Skeletal muscle cell (primary cell): ENCODE data around the gene ZNF785.
"Not testable (repeated sequence)": the region's sequence is repeated elsewhere in the genome, so short reads cannot be mapped to it uniquely, and the experiment has no call there.

Source experiments
- DNase-seq: peaks from one replicate; pipeline ENCODE4 v3.0.0-alpha.2; 2010; ENCODE audit warnings: low read depth
- H3K4me3 ChIP-seq: 2 replicates; pipeline ENCODE4 v1.5.1; 2011; ENCODE audit warnings: low read depth, mild to moderate bottlenecking, control low read depth, low read length, moderate library complexity

Gene ZNF785

DNA sequence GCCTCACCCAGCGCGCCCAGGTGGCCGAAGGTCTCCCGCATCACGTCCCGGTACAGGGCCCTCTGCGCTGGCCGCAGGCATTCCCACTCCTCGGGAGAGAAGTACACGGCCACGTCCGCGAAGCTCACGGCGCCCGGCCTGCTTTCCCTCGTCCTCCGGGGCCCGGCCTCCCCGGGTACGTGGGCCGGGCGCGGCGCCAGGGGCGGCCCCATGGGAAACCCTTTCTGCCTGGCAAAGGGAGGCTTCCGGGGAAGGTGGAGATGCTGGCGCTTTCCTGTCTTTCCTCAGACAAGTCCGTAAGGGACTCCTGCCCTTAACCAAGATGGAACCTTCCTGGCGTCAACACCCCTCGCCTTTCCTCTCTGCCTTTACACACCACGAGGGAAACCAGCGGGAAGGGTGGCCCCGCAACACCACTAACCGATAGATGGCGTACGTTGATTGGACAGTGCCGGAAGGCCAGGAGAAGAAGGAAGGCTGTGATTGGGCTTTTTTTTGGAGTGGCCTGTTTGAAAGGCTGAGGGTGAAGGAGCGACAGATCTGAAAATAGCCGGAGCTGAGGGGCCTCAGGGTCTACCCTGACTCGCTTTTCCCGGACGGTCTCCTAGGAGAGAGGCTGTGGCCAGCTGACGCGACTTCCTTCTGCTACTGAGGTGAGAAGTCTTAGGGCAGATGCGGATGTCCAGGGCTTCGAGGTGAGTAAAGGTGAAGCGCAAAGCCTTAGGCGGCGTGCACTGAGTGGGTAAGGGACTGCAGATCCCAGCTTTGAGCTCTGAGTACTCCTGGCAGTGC is at the start of gene ZNF785:
Gene ZNF785, minus strand, starts transcription at position 298 of the 792 bp plus-strand sequence. Its CDS starts 86 bp downstream, at position 212.
- DNase-seq = peak; percentile 96
- peak within 1 kb of the TSS; percentile 69 for H3K4me3 ChIP-seq

DNA sequence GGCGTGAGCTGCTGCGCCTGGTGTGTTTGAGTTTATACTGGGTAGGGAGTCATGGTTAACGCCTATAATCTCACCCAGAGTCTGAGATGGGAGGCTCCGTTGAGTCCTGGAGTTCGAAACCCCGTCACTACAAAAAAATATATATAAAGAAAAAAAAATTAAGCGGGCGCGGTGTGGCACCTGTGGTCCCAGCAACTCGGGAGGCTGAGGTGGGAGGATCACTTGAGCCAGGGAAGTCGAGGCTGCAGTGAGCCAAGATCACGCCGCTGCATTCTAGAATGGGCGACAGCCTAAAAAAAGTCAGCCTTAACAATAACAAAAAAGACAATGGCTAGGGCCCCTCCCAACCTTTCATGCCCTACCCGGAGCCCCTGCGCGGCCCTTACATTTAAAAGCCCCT is 48.0 kb upstream of the ZNF785 start:
- DNase-seq = no peak
- peak overlapping the region; percentile 76 for H3K4me3 ChIP-seq

DNA sequence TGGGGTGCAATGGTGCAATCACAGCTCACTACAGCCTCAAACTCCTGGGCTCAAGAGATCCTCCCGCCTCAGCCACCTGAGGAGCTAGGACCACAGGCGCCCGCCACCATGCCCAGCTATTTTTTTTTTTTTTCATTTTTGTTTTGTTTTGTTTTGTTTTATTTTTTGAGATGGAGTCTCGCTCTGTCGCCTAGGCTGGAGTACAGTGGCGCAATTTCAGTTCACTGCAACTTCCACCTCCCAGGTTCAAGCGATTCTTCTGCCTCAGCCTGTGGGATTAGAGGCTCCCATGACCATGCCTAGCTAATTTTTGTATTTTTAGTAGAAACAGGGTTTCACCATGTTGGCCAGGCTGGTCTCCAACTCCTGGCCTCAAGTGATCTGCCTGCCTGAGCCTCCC is 47.0 kb upstream of the ZNF785 start:
- DNase-seq, H3K4me3 ChIP-seq: not testable (repeated sequence)

DNA sequence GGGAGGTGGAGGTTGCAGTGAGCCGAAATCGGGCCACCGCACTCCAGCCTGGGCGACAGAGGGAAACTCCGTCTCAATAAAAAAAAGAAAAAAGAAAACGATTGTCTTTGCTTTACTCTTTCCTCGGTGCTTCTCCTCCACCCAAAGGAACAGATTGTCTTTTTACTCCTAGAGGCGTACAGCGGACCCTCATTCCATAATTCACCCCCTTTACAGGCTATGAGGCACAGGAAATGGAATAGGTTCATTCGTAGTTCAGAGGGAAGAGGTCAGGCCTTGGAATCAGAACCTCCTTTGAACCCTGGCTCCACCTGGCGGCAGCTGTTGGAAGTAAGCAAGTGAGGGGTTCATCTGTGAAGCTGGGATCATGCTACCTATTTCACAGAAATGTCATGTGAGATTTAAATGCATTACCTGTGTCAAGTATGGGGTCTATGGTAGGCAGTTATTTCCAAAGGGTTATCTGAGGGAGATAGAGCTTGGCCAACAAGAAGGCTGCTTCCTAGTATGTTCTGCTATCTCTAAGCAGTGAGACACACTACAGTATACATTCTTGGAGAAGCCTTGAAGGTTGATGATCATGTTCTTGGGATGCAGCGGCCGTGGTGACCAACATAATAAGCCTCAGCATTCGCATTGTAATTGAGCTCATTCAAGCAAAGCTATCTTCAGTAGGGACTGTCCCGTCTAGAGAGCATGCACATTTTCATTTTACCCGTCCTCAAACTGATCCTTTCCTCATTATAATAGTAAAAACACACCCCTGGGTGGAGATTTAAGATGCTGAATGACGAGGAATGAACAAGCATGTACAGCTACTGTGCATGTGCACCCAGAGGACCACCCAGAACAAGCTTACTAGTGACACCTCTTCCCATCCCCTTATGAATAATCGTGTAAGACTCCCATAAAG is 43.4 kb upstream of the ZNF785 start:
- no peak for DNase-seq
- H3K4me3 ChIP-seq = no peak overlapping the region

DNA sequence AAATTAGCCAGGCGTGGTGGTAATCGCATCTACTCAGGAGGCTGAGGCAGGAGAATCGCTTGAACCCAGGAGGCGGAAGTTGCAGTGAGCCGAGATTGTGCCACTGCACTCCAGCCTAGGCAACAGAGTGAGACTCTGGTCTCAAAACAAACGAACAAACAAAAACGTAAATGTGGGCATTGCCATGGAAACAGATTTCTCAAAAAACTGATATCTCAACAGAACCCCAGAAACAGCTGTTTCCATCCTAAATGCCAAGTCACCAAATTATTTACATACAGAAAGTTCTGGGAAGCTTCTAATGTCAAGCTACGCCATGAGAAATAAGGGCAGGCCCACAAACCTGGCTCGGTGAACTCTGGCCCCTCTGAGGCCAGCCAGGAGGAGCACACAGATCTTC is 40.7 kb upstream of the ZNF785 start:
- H3K4me3 ChIP-seq = no peak overlapping the region
- DNase-seq = no peak

DNA sequence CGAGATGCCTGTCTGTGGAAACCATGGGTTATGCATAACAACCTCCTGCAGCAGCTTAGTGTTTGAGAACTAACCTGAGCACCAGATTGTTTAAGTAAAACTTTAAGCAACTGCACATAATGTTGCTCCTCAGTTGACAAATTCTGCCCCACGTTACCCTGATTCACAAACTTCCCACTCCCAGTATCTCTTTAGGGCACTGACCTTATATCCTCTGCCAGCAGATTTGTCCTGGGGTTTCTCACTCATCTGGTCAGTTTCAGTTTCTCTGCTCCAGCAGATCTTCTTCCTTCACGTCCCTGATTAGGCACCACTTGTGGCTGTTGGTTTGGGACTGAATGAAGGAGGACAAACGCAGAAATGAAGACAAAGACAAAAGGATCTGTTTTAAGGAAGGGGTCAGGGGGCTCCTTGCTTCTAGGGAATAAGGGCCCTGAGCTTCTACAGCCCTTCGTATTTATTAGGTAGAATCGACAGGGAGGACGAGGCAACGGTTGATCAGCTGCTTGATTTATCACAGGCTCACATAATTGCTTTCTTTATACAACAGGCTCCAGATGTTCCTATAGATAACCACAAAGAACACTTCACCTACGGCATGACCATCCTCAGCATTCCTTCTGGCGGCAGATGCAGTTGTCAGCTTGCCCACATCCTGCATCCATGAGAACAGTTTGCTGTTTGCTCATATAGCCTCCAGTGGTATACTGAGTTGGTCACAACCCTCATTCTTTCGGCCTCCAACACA is 38.2 kb upstream of the ZNF785 start:
- H3K4me3 ChIP-seq = no peak overlapping the region
- DNase-seq = no peak

DNA sequence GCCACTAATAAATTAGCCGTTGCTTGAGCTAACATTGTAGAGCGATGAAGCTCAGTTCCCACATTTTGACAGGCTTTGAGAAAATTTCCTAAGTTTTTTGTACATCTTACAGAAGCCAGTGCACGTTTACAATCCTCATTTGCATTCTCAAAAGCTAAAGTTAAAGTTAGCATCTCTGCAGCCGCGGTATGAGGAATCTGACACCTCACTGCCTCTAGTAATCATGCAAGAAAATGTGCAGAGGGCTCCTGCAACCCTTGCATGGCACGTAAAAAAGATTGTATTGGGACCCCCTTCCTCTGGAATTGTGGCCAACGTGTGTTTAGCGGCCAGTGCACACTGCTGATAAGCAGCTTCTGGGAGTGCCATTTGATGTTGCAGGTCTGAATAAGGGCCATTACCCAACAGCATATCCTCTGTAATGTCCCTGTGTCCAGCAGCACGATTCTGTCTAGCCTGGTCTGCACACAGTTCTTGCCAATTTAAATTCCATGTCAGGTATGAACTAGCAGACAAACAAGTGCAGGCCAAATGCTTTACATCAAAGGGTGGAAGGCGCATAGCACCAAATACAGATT is 37.0 kb upstream of the ZNF785 start:
- H3K4me3 ChIP-seq = no peak overlapping the region
- no peak for DNase-seq

DNA sequence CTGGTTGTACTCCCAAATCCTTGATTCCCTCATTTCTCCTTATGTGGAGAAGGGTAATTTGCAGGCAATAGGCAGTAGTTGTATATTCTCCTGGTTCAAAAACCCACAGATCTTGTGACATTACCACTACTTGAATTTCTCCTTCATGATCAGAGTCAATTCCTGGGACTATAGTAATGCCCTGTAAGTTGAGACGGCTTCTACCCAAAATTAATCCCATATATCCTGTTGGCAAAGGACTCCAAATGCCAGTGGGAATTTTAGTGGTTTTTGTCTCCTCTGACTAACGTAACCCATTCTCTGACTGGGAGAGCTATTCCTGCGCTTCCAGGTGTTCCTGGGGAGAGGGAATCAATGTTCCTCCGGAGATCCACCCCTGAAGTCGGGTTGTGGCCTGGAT is 36.3 kb upstream of the ZNF785 start:
- no peak for DNase-seq
- H3K4me3 ChIP-seq = no peak overlapping the region

DNA sequence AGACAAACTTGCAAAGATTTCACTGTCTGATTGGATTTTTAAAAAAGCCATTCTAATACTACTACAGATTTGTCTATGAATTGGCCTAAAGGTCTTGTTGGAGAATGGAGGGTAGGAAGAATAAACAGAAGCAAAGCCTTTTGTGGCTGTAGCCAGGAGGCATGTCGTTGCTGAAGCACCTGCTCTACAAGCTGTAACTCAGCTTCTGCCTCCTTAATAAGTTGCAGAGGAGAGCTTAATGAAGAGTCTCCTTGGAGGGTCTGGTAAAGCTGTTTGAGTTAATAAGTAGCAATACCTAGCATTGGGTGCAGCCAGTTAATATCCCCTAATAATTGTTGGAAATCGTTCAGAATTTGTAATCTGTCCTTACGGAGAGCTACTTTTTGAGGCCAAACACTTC is 34.7 kb upstream of the ZNF785 start:
- H3K4me3 ChIP-seq = no peak overlapping the region
- DNase-seq = no peak

DNA sequence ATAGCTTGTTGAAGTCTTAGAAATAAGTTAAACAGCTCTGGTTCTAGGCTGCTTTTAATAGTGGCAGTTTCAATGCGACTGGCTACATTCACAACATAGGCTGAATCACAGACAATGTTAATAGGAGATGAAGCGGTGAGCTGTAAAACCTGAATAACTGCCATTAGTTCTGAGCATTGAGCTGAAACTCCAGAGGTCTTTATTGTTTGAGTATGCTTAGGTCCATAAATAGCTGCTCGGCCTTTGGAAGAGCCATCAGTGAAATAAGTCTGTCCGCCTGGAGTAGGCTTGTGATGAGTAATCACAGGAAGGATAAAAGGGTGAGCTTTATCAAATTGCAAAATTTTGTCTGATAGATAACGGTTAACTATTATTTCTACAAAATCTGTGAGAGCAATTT is 34.1 kb upstream of the ZNF785 start:
- DNase-seq = no peak
- no peak overlapping the region for H3K4me3 ChIP-seq

DNA sequence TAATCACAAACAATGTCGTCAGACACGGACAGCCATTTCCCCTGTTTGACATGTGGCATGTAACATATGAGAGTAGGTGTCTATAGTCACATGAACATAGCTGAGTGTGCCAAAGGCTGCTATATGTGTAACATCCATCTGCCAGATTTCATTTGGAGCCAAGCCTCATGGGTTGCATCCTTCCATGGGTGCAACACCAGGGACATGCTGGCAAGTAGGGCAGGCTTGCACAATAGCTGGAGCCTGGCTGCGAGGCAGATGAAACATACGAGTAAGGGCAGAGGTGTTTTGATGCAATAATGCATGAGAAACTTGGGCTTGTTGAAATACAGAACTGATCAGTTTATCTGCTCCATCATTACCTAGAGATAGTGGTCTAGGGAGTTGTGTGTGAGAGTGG is 33.7 kb upstream of the ZNF785 start:
- no peak for DNase-seq
- H3K4me3 ChIP-seq = no peak overlapping the region

DNA sequence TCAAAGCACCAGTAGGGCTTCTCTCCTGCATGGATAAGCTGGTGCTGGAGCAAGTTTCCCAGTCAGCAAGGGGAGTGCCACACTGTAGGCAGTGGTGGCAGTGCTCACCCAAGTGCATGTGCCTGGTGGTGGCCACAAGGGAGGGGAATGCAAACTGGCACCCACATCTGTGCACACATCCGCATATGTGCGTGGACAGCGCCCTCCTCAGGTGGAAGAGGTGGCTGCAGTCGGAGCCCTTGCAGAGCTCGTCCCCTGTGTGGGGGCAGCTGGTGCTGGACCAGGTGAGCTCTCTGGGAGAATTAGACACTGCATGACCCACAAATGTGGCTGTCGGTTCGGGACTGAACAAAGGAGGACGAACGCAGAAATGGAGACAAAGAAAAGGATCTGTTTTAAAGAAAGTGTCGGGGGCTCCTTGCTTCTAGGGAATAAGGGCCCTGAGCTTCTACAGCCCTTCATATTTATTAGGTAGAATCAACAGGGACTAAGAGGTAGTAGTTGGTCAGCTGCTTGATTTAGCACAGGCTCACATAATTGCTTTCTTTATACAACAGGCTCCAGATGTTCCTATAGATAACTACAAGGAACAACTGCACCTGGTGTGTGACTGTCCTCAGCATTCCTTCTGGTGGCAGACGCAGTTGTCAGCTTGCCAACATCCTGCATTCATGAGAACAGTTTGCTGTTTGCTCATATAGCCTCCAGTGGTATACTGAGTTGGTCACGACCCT is 30.0 kb upstream of the ZNF785 start:
- no peak for DNase-seq

DNA sequence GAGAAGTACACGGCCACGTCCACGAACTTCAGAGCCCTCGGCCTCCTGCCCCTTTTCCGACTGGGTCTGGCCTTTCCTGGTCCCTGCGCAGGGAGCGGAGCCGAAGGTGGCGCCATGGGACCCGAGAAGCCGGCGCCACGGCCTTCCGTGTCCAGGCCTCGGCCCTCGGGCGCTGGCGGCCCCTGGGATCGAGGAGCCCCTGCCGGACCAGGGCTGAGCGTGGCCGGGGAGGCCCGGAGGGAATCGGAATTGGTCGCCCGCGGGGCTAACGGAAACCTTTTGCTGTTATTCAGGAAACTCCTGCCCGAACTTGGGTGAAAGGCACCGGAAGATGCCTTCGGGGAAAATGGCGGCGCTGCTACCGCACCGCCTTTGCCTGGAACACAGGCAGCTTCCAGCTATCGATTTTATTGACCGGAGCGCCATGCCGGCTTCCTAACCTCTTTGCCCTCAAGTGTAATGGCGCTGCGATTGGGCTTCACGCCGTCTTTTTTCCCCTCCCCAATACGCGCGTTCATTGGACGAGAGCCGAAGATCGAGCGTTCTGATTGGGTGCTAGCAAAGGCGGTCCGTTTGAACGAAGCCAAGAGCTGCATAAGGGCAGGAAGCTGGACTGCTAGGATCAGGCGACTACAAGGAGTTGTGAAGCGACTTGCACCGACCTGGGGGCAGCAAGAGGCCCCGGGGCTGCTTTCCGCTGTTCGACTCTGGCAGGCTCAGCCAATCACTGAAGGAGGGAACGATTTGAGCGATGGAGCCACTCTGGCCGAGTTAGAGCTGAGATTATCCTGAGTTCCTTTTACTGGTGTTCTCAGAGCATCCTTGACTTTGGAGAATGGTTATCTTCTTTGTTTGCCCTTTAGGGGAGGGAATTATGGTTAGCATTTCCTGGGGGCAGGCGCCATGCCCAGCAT is 24.7 kb upstream of the ZNF785 start, which contains the start of gene ZNF689:
Gene ZNF689, minus strand, starts transcription at position 464 of the 914 bp plus-strand sequence. Its CDS starts 348 bp downstream, at position 116.
- peak; percentile 83 for DNase-seq
- peak within 1 kb of the TSS; percentile 86 for H3K4me3 ChIP-seq

More for the DNA sequence above, 30.0 kb upstream of the ZNF785 start:
- no peak overlapping the region for H3K4me3 ChIP-seq

DNA sequence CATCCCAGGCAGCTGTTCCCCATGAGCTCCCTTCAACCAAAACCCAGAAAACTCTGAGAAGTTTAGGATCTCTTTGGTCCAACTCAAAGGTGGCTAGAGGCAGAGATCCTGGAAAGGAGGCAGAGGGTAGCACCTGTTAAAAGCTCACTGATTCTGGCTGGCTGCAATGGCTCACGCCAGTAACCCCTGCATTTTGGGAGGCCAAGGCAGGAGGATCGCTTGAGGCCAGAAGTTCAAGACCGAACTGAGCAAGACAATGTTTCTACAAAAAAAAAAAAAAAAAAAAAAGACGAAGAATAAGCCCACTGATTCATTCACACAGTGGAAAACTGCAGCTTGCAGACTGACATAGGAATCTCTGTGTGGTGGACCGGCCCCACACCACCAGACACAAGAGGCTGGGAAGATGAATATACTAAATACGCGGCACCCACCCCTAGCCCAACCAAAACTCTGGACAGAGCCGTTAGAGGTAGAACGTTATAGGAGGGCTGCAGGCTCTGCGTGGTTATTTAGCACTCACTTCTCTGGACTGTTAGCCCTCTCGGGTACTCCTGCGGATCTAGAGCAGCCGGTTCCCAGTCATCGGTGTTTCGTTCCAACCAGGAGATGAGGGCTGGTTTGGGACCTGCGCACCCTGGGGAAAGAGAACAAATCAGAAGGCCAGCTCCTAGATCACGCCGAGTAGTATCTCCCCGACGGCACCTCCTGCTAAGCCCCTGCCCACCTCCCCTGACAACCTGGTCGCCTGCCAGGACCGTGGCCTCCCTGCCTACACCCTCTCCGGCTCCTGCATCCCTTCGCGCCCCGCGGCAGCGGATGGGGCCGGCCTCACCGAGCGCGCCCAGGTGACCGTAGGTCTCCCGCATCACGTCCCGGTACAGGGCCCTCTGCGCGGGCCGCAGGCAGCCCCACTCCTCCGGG is 23.8 kb upstream of the ZNF785 start:
- H3K4me3 ChIP-seq = peak overlapping the region; percentile 86
- no peak for DNase-seq

DNA sequence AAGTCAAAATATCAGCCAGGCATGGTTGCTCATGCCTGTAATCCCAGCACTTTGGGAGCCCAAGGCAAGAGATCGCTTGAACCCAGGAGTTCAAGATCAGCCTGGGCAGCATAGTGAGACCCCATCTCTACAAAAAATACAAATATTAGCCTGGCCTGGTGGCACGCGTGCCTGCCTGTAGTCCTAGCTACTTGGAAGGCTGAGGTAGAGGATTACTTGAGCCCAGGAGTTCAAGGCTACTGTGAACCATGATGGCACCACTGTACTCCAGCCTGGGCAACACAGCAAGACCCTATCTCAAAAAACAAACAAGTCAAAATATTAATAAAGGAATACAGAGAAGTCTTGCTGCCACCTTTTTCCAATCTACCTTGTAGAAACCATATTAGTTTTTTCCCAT is 20.5 kb upstream of the ZNF785 start:
- H3K4me3 ChIP-seq = no peak overlapping the region
- no peak for DNase-seq

DNA sequence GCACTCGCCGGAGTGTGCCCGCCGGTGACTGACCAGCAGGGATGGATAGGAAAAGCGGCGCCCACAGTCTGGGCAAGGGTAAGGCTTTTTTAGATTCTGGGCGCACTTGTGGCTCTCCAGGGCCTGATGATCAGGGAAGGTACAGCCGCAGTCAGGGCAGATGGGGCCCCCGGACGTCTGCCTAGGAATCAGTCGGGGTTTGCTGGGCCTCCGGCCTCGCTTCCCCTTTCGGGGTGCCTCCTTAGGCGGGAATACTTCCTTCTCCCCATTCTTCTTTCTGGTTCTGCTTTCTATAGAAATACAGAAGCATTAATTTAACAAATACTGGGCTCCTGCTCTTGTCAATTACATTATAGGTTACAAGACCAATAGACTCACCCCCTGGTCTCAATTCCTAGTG is 19.7 kb upstream of the ZNF785 start:
- no peak for DNase-seq
- H3K4me3 ChIP-seq = no peak overlapping the region
